Choroid plexus epithelial cell (primary cell): ENCODE data around the gene AP5Z1.

Experiments
- DNase-seq: peaks from one replicate; pipeline ENCODE4 v3.0.0-alpha.2; 2010; ENCODE audit warnings: low read depth
- H3K4me3 ChIP-seq: 2 replicates; pipeline ENCODE4 v1.5.1; 2011; ENCODE audit warnings: low read depth, mild to moderate bottlenecking, control low read depth, low read length, moderate library complexity
- TF ChIP-seq, protein P1 (sequence below): conservative IDR thresholded peaks from 2 replicates; pipeline ENCODE4 v1.5.1; 2011; ENCODE audit warnings: low read depth, mild to moderate bottlenecking, control low read depth, inconsistent platforms, low read length, moderate library complexity

AP5Z1 gene

DNA sequence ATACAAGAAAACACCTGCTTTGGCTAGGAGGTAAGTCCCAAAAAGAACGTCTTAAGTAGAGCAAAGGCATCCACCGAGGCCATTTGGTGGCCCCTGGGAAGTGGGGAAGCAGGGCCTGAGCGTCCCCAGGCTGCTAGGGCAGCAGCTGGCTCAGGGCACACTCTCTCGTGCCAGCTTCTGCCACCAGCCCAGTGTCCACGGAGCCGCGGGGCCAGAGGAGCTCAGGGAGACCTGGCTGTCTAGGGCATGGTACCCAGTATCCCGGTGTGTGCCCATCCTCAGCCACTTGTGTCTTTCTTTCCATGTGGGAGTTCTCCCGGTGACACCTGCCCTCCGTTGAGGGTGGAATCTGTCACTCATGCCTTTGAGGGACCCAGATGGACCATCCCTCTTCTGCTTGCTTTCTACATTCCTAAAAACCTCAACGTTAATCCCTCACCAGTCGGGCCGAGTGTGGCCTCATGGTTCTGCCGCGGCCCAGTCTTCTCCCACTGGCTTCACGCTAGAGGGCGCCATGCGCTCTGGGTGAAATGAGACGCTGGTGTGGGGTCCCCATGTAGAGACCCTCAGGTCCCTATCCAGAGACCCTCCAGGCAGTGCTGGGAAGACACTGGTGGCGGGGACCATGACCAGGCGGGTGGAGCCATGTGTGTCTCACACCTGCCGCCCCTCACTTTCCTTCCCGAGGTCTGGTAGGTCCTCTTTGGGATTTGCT lies 9.5 kb upstream of the AP5Z1 start:
- TF ChIP-seq, protein P1, sequence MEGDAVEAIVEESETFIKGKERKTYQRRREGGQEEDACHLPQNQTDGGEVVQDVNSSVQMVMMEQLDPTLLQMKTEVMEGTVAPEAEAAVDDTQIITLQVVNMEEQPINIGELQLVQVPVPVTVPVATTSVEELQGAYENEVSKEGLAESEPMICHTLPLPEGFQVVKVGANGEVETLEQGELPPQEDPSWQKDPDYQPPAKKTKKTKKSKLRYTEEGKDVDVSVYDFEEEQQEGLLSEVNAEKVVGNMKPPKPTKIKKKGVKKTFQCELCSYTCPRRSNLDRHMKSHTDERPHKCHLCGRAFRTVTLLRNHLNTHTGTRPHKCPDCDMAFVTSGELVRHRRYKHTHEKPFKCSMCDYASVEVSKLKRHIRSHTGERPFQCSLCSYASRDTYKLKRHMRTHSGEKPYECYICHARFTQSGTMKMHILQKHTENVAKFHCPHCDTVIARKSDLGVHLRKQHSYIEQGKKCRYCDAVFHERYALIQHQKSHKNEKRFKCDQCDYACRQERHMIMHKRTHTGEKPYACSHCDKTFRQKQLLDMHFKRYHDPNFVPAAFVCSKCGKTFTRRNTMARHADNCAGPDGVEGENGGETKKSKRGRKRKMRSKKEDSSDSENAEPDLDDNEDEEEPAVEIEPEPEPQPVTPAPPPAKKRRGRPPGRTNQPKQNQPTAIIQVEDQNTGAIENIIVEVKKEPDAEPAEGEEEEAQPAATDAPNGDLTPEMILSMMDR, result peak; percentile 53
- DNase-seq, result no peak
- no peak overlapping the region for H3K4me3 ChIP-seq

DNA sequence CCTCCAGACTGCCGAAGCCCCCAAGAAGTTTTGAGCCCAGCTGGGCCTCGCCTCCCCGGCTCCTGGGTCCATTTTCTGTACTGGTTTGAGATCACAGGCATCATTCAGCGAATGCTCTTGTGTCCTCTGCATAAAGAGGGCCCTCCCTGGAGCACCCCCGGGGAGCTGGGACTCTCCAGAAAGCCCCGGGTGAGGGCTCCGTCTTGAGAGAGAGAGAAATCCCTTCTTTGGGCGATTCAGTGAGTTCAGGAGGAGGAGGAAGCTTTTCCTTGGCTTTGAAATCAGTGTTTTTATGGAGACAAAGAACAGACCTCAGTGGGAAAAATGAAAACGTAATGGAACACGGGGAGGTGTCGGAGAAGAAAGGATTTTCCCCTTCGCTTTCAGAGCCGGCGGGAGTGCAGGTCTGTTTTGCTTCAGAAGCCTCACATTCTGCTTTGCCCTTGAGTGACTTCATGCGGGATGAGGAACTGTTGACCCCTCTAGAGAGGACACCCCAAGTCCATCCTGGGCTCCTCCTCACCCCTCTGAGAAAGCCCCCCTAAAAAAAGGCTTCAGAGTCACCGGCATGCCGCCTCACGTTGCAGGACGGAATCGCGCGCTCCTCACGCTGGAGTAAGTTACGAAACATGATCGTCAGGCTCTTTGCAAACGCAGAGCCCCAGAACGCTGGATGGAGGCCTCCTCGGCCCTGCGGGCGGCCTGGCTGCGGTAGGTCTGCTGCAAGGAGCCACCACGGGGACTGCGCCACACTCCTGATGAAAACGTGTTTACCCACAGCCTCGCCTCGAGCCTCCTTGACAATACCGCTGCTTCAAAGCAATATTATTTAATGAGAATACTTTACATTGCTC lies 8.5 kb upstream of the AP5Z1 start:
- TF ChIP-seq, protein P1, result no peak
- no peak overlapping the region for H3K4me3 ChIP-seq
- no peak for DNase-seq

DNA sequence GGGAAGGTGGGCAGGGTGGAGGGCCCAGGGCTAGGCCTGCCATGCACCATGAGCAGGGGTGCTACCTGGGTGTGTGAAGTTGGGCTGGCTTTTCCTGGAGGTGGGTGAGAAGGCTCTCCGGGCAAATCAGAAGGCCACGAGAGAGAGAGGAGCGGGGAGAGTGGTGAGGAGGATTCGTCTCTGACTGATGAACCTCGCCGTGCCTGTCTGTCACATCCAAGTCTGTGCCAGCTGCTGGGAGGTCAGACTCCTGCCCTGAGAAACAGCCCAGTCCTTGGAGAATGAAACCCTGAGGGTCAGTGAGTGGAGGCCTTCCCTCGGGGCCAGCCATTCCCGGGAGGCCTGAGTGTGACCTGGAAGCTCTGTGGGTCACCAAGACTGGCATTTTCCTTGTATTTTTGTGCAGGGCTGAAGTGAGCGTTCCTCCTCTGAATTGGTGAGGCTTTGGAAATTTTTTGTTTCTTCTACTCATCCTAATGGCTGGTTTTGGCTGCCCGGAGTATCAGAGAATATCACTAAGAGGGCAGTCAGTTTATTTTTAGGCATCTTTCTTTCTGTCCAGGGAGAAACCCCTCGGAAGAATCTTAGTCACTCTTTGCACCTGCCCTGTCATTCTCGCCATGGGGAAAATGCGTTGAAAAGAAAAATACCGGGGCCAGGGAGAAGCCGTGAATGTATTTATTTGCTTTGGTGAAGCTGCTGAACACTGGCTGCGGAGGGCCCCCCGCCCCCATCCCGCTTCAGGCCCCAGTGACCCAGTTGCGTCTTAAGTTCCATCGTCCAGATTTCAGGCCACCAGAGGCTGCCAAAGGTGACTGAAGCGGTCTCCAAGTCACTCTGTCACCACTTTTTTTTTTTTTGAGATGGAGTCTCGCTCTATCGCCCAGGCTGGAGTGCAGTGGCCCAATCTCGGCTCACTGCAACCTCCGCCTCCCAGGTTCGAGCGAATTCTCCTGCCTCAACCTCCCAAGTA lies 6.5 kb upstream of the AP5Z1 start:
- DNase-seq, result no peak
- TF ChIP-seq, protein P1, result no peak
- no peak overlapping the region for H3K4me3 ChIP-seq

DNA sequence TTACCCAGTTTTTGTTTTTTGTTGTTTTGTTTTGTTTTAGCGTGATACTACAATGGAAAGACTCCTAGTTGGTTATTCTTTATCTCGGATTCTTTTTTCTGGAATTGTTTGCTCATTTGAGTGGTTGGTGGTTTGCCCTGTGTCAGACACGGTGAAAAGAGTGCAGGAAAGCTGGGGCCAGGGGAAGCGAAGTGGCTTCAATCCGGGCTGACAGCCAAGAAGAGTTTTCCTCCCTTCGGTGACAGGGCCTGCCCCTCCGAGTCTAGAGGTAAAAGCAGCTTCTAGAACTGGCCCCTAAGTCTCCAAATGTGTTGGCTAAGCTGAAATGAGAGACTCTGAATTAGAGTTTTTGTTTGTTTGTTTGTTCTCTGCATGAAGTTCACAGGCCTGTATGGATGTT lies 5.7 kb upstream of the AP5Z1 start:
- peak; percentile 46 for DNase-seq
- no peak overlapping the region for H3K4me3 ChIP-seq
- TF ChIP-seq, protein P1, result no peak

DNA sequence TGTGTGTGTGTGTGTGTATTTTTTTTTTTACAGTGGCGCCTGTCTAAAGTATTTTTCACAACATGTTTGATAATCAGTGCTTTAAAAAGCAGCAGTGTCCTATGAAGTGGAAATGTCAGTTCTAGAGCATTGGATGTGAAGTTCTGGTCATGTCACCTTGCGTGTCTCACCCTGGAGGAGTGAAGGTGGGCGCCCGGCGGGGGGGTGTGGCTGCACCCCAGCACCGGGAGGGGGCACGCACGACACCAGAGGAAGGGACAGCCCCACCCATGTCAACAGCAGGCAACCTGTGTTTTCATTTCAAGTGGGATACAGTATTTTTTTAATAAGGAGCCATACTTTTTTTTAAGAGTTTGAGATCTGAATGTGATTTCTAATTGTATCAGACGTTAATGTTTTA lies 4.5 kb upstream of the AP5Z1 start:
- DNase-seq, result no peak
- TF ChIP-seq, protein P1, result no peak
- H3K4me3 ChIP-seq, result no peak overlapping the region

DNA sequence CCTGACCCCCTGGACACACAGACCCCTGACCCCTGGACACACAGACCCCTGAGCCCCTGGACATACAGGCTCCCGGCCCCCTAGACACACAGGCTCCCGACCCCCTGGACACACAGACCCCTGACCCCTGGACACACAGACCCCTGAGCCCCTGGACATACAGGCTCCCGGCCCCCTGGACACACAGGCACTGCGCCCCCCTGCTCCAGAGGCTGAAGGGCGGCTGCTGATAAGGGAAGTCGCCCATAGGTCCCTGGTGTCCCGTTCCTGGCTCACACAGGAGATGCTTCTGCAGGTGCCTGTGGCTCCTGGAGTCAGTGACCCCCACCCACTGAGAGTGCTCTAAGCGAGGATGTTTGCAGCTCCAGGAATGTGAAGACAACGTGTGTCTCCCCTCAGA lies 3.7 kb upstream of the AP5Z1 start:
- TF ChIP-seq, protein P1, result no peak
- H3K4me3 ChIP-seq, result no peak overlapping the region
- no peak for DNase-seq
